GM18502 (cell line): ENCODE data around the gene APIP.
A peak's percentile ranks its signal among the peaks of the same experiment; 100 is the strongest.

Experiments used
- ATAC-seq: cut with Tn5 transposase; IDR thresholded peaks from one replicate; pipeline ENCODE4 v1.9.1; 2021; ENCODE audit warnings: mild to moderate bottlenecking; ENCODE audit not compliant: unreplicated experiment, poor library complexity

APIP gene

GRCh38 chr11:34846467-34846866 is 69.7 kb downstream of the APIP start:
- ATAC-seq = no peak

DNA sequence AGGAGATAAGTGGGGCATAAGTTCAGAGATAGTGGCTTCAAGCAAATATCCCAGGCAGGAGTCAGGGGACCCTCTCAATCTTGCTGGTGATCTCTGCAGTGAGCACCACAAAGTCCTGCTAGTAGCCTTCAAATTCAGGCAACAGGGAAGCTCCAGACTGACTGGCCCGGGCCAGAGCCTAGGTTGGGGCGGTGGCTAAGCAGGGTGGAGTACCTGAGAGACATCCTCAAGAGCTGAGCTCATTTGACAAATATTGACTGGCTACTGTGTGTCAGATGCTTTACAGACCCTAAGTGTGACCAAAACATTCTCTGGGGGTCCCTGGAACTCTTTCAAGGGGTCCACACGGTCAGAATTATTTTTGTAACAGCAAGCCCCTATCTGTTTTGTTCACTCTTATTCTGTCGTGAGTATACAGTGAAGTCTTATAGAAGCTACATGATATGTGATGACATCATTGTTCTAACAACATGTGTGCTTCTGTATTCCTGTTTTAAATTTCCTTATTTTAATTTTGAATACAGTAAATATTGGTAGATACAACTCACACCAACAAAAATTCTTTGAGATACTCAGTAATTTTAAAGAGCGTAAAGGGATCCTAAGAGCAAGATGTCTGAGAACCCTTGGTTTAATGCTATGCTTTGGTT is 71.6 kb downstream of the APIP start:
- ATAC-seq = no peak

DNA sequence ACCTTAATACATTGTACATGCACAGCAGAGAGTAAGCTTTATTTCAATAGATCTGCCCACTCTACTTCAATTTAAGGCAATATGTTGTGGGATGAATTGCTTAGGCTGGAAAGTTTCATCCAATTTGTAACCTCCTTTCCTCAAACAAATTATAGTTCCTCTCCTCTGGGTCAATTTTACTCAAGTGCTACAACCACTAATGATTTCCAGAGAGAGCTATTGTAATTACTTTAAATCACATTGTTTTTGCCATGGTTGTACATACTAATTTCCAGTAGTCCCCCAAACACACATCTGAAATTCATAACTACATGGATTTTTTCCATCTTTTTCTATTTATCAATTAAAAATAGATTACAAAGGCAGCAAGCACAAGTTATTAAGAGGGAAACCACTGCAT is 72.9 kb downstream of the APIP start:
- no peak for ATAC-seq

DNA sequence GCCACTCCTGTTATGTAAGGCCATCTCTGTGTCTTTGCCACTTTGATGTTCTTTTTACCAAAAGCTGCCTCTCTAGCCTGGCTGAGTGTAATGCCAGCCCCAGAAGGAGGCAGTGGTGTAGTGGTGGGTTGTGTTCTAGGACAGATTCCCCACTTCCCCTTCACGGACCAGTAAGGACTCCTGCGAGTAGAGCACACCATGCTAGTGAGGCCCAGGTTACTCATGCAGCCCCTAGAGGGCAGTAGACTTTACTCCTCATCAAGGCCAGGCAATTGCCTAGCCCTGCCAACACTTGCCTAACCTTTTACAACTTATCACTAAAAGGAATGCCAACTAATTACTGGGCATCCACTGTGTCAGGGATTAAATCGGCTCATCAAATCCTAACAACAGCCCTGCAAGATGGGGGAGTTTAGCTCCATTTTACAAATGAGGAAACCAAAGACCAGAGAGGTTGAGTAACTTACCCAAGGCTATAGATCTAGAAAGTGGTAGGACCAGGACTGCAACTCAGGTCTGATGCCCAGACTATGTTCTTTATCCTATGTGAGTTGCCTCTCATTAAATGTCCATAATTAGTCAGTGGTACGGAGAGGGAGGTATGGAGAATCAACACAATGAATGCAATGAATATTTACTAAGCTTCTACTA is 75.3 kb downstream of the APIP start:
- peak; percentile 85 for ATAC-seq

DNA sequence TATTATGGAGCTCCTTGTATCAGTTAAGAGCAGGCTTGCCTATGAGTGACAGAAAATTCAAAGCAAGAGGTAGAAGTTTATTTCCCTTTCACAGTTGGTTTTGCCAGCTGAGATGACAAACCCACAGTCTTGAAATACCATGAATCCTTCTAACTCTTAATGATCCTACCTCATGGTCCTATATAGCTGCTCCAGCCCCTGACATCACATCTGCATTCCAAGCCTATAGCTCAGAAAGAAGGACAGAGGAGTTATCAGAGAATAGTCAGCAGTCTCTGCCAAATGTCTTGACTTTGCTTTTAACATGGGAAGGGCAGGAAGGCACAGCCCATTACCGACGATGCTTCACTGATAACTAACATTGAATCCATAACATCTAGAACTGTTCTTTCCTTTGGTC is 76.2 kb downstream of the APIP start:
- ATAC-seq = no peak

- no peak for ATAC-seq
These were observed 79.0 kb downstream of the APIP start for GRCh38 chr11:34836958-34837856.

- no peak for ATAC-seq
These were observed 82.6 kb downstream of the APIP start for GRCh38 chr11:34833602-34834001.
